Right kidney (tissue), 1 donor: ENCODE results near the gene TNFRSF14.
A peak's percentile ranks its signal among the peaks of the same experiment; 100 is the strongest.

ENCODE experiments used
- DNase-seq: peaks from one replicate; pipeline ENCODE4 v3.0.0-alpha.2; 2016

Gene TNFRSF14

GRCh38 chr1:2588661-2589430, 32.7 kb downstream of the TNFRSF14 start:
- DNase-seq = no peak

GRCh38 chr1:2589431-2590232, 33.5 kb downstream of the TNFRSF14 start:
- DNase-seq = no peak

GRCh38 chr1:2590233-2591141, 34.3 kb downstream of the TNFRSF14 start:
- no peak for DNase-seq

DNA sequence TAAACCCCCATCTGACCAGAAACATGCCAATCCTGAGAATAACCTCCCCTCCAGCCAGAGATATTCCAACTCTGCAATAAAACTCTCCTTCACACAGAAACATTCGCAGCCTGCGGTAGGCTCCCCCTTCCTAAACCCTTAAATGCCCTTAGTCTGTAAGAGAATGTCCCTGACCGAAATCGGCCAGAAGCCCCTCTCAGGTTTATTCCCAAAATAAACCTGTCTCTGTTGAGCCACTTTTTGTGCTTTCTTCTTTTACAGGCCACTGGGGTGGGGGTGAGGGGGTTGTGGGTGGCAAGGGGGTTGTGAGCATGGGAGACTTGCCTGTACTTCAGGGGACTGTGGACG, 35.0 kb downstream of the TNFRSF14 start:
- DNase-seq = no peak

DNA sequence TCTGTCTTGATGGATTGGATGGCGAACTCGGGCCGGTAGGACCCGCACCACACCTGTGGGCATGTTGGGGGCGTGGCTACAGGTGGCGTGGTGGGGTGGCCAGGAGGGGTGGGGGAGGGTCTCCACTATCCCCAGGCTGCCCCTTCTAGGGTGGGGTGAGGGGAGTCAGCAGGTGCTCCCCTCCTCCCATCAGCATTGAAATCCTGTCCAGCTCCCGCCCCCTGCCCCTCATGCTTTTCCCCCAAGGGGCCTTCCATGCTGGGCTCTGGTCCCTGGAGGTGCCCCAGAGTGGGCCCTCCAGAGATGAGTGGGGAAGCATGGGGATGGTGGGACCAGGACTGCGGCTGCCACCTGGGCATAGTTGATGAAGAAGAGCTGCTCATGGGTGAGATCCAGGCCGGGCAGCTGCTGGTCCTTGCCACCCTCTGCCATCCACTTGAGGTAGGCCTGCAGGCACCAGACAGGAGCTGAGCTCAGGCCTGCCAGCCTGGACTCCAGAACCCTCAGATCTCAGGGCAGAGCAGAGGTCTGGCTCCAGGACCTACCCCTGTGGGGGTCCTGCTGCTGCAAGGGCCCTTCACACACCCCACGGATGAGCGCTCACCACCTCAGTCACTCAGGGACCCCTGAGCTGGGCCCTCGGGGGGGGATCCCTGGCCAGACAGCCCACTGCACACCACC, 35.5 kb downstream of the TNFRSF14 start:
- no peak for DNase-seq

DNA sequence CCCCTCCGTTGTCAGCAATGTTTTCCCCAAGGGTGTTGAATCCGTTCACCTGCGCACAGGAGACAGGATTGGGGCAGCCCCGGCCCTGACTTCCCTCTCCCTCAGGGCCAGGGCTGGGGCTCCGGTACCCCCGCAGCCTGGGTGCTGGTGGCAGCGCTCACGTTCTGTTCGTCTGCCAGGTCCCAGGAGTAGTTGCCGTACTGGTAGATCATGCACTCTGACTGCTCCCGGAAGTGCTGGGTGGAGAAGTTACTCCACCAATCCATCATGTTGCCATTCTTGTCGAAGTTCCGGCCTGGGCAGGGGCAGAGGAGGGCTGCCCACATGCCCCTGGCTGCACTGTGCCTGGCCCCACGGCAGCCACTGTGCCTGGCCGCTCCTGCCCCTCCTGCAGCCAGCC, 36.5 kb downstream of the TNFRSF14 start:
- DNase-seq = no peak

GRCh38 chr1:2593251-2593878, 37.2 kb downstream of the TNFRSF14 start:
- no peak for DNase-seq

DNA sequence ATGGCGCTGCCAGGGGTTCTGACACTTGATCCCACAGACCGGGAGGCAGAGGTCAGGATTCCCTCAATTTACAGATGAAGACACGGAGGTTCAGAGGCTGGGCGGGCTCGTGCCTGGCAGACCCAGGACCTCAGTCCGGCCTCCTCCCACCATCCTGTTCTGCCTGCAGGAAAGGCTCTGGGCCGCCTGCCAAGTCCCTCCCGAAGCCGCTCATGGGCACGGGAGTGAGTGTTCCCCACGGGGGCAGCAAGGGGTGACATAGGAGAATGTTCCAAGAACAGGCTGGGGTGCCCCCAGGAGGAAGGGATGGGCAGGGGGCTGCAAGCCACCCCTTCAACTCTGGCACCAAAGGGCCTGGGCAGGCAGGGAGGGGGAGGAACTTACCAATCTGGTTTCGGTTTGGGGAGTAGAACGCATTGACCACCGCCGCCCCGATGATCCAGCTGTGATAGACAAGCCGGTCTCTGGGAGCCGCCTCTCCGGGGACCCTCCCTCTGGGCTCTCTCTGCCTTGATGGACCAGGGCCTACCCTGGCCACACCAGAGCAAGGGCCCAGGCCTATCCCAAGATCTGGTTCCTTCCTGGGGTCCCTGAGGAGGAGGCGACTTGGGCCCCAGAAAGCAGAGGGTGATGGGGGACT, 38.0 kb downstream of the TNFRSF14 start:
- DNase-seq = peak; percentile 43

- DNase-seq = no peak
Observed at GRCh38 chr1:2594641-2595131, 38.5 kb downstream of the TNFRSF14 start.

DNA sequence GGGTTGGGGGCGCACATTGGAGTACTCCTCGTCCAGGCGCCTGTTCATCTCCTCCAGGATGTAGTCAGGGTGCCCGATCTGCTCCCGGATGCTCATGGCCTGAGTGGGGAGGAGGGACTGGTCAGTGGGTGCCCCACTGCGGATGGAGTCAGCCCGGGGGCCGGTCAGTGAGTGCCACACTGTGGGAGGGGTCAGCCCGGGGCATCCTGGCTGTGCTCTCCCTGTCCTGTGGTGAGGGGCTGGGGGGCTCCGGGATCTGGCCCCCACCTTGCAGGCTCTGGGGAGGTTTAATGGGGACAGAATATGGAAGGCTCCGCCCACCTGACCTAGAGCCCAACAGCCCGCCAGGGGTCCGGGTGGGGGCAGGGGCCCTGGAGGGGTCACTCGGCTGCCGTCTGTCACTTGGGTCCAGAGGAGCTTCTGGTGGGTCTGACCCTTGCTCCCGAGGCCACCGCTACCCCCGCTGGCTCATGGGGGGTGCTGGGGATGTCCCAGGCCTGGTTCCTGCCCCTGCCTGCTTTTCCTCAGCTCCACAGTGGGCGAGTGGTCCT, 39.2 kb downstream of the TNFRSF14 start:
- DNase-seq = no peak

DNA sequence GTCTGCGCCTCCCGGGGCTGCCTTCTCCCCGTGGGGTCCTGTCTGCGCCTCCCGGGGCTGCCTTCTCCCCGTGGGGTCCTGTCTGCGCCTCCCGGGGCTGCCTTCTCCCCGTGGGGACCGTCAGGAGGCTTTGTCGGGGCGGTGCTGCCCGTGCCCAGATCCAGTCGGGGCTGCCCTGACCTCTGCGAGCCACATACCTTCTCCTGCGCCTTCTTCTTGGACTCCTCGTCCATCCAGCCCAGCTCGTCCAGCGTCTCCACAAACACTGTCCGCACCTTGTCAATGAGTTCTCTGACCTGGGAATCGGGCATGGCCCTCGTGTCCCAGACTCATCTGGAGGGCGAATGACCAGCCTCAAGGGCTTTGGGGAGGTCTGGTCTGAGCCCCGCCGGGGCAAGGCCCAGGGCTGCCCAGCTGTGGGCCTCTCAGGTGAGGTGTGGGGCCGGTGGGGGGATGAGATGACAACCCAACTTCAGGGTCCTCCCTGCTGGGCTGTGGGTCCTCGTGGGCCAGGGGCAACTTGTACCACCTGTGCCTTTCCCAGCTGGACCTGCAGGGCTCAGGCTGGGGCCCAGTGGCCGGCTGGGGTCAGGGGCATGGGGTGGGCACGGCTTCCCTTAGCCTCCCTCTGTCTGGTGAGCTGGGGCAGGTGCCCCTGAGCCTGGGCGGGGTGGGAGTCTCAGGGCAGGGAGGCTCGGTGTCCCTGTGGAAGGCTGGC, 39.8 kb downstream of the TNFRSF14 start:
- DNase-seq = no peak

GRCh38 chr1:2596530-2597333, 40.6 kb downstream of the TNFRSF14 start:
- no peak for DNase-seq

DNA sequence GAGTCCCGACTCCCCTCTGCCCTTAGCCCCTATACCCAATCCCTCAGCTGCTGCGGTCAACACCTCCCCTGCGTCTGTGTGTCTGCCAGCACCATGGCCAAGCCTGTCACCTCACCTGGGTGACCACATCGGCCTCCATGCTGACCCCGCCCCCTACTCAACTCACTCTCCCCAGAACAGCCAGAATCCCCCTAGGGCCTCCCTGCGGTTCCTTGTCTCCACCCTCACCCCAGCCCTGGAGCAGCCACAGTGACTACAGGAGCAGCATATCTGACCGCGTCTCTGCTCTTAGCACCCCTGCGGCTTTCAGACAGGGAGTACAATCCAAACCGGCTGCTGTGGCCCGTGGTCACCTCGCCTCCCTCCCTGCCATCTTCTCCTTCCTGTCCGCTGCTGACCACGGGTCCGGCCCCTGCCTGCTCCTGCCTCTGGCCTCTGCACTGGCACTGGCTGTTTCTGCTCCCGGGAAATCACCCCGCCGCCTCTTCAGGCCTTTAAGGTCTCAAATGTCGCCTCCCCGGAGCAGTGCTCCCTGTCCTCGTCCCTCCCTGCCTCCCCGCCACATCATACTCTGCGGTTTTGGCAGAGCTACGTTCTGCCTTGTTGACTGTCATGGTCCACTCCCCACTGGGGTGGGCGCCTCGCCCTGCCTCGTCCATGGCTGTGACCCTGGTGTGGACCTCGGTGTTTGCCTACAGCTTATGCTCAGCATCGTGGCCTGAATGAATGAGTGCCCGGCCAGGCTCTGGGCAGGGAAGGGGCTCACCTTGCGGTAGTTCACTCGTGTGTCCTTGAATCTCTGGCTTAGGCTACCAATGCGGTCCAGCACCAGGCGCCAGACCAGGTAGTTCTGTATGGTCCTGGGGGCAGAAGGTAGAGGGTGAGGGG, 41.5 kb downstream of the TNFRSF14 start:
- DNase-seq = no peak

- DNase-seq = no peak
Observed at GRCh38 chr1:2598329-2598931, 42.3 kb downstream of the TNFRSF14 start.

- no peak for DNase-seq
Observed at GRCh38 chr1:2601721-2602303, 45.6 kb downstream of the TNFRSF14 start.

DNA sequence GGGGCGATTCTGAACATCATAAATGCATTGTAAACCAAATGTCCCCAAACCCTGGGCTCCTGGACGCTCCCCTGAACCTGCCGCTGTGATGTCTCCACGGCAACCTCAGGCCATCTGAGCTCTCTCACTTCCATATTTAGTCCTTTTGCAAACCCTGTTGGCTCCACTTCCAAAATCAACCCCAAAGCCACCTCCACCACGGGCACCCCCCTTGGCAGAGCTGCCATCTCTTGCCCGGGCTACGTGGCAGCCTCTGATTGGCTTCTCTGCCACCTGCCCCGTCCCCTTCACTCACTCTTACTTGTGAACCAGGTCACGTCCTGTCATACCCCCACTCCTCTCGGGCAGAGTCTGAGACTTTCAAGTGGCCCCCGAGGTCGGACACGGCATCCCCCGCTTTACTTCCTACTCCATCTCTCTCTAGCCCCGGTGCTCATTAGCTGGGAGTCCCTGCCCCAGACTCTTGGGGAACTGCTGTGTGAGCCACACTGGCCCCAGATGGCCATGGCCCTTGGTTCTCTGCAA, 46.2 kb downstream of the TNFRSF14 start:
- DNase-seq = no peak
